IPS-18a (cell line): ENCODE results near the gene NOS2.
"Not testable (repeated sequence)": the region's sequence is repeated elsewhere in the genome, so short reads cannot be mapped to it uniquely, and the experiment has no call there.

ENCODE experiments used
- H3K27ac ChIP-seq: one replicate; pipeline ENCODE4 v1.5.1; 2013; ENCODE audit warnings: low read length
- H3K27me3 ChIP-seq: one replicate; pipeline ENCODE4 v1.6.1; 2013; ENCODE audit warnings: mild to moderate bottlenecking, low read length; ENCODE audit not compliant: control insufficient read depth, insufficient read depth
- H3K36me3 ChIP-seq: one replicate; pipeline ENCODE4 v1.6.1; 2013; ENCODE audit warnings: low read depth, low read length; ENCODE audit not compliant: control insufficient read depth
- H3K4me1 ChIP-seq: one replicate; pipeline ENCODE4 v1.6.1; 2013; ENCODE audit warnings: low read depth, low read length; ENCODE audit not compliant: control insufficient read depth
- H3K4me3 ChIP-seq: one replicate; pipeline ENCODE4 v1.5.1; 2013; ENCODE audit warnings: low read length
- H3K9ac ChIP-seq: one replicate; pipeline ENCODE4 v1.6.1; 2013; ENCODE audit warnings: mild to moderate bottlenecking, low read length, moderate library complexity
- H3K9me3 ChIP-seq: one replicate; pipeline ENCODE4 v1.6.1; 2013; ENCODE audit warnings: low read depth, low read length; ENCODE audit not compliant: control insufficient read depth

NOS2 gene

GRCh38 chr17:27836651-27837050, 36.3 kb upstream of the NOS2 start:
- no peaks in the 10 kb centered on the region for H3K9me3 ChIP-seq
- no peak overlapping the region for H3K27ac ChIP-seq
- H3K4me1 ChIP-seq, result peaks cover 4% of the 10 kb centered on the region
- no peaks in the 10 kb centered on the region for H3K36me3 ChIP-seq
- no peaks in the 10 kb centered on the region for H3K27me3 ChIP-seq
- H3K9ac ChIP-seq, result no peak overlapping the region
- H3K4me3 ChIP-seq, result no peak overlapping the region

DNA sequence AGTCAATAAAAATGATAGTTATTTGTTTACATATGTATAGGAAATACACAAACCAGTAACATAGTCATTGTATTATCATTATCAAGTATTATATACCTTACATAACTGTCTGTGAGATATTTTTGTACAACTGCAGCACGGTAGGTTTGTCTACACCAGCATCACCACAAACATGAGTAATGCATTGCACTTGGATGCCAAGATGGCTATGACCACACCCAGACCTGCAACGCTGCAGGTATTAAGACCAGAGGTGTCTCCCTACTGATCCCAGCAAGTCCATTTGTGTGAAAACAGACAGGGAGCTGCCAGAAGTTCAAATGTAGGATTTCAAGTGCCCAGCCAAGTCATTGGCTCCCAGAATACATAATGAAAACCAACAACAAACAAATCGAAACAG, 34.2 kb upstream of the NOS2 start:
- peaks cover 2% of the 10 kb centered on the region for H3K4me1 ChIP-seq
- no peaks in the 10 kb centered on the region for H3K36me3 ChIP-seq
- no peaks in the 10 kb centered on the region for H3K27me3 ChIP-seq
- no peak overlapping the region for H3K27ac ChIP-seq
- no peak overlapping the region for H3K9ac ChIP-seq
- H3K9me3 ChIP-seq, result no peaks in the 10 kb centered on the region
- H3K4me3 ChIP-seq, result no peak overlapping the region

DNA sequence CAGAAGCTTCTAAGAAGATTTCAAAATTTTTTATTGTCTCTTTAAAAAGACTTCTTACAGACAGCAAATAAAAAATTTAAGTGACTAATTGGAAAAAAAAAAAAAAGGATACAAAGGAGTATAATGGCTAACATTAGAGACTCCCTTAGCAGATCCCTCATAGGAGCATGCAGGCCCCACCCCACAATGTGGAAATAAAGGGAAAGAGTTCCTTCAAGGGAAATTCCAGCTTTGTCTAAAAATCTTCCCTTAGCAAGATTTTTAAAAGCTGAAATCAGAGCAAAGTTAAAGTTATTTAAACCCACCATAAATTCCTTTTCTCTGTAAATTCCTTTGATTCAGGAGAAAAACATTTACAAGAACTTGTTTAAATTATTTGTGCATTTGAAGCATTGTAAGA, 32.5 kb upstream of the NOS2 start:
- Histone ChIP-seq H3K27me3 (no peaks in the 10 kb centered on the region), H3K36me3 (no peaks in the 10 kb centered on the region), H3K9me3 (no peaks in the 10 kb centered on the region), H3K9ac (no peak overlapping the region), H3K4me1 (no peaks in the 10 kb centered on the region), H3K27ac (no peak overlapping the region), H3K4me3 (no peak overlapping the region)

DNA sequence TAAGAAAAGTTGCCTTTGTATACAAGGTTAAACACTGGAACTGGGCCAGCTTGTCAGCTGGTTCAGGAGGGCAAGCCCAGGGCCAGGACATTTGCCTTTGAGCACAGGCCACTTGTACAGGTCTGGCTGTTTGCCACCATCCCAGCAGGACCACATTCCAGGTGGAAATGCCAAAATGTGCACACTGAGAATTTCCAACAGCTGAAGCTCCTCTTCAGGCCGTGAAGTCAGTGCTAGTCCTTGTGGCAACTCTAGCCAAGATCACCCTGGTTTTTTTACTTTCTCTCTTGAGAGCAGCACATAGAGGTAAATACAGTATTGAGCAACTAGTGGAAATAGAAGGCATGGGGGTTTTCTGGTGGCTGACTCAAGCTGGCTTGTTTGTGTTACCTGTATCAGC, 29.6 kb upstream of the NOS2 start:
- H3K4me3 ChIP-seq, H3K4me1 ChIP-seq, H3K27ac ChIP-seq, H3K9ac ChIP-seq, H3K27me3 ChIP-seq, H3K9me3 ChIP-seq, H3K36me3 ChIP-seq: not testable (repeated sequence)

DNA sequence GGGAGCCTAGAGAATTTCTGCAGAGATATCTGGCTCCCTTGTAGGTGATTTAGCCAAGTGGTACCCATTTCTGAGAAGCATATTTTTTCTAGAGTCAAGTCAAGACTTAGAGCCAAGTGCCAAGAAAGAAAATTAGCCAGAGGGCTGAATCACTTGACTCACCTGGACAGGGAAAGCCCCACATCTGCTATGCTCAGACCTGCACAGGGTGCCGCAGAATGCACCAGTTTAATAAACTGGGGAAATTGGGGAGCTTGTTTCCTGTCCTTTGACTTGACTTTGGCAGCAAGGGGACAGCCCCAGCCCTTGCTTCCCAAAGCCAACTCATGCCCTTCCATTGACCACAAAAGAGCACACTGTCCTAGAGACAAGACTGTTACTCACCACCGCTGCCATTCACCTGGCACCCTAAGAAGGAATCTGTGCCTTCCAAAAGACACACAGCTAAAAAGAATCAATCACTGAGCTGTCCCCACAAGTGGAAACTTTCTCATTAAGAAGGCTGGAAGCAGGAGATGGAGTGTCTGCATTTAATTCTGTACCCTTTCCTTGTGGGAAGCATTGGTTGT, 28.9 kb upstream of the NOS2 start:
- H3K36me3 ChIP-seq, H3K9me3 ChIP-seq, H3K4me3 ChIP-seq, H3K27ac ChIP-seq, H3K9ac ChIP-seq, H3K4me1 ChIP-seq, H3K27me3 ChIP-seq: not testable (repeated sequence)

- H3K4me1 ChIP-seq, result no peaks in the 10 kb centered on the region
- H3K27ac ChIP-seq, result no peak overlapping the region
- H3K9ac ChIP-seq, result no peak overlapping the region
- no peaks in the 10 kb centered on the region for H3K9me3 ChIP-seq
- no peak overlapping the region for H3K4me3 ChIP-seq
- no peaks in the 10 kb centered on the region for H3K27me3 ChIP-seq
- no peaks in the 10 kb centered on the region for H3K36me3 ChIP-seq
These were observed 25.1 kb upstream of the NOS2 start for GRCh38 chr17:27825459-27825858.

GRCh38 chr17:27824745-27825144, 24.4 kb upstream of the NOS2 start:
- Histone ChIP-seq H3K9me3 (no peaks in the 10 kb centered on the region), H3K4me1 (no peaks in the 10 kb centered on the region), H3K4me3 (no peak overlapping the region), H3K9ac (no peak overlapping the region), H3K27ac (no peak overlapping the region), H3K36me3 (no peaks in the 10 kb centered on the region), H3K27me3 (no peaks in the 10 kb centered on the region)

DNA sequence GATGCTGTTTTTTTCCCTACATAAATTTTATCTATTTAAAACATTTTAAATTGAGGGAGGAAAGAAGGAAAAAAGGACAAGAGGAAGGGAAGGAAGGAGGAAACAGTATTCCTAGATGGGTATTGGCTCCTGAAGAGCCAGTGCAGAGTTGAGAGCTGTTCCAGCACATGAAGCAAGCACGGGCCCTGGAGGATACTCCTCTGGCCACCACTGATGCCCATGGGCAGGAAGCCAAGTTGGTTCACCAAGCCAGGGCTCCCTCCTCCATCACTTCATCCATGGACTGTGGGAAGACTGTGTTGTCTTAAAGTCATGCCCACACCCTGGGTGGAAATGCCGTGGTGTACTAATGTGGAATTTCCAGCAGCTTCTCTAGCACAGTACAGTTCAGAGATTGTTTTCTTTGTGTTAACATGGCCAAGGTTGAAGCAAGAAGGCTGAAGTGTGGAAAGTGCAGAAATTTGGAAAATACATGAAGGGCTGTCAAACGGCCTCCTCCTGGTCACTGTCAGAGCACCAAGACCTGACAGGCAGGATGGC, 23.9 kb upstream of the NOS2 start:
- Histone ChIP-seq H3K4me3 (no peak overlapping the region), H3K9me3 (no peaks in the 10 kb centered on the region), H3K27ac (no peak overlapping the region), H3K36me3 (no peaks in the 10 kb centered on the region), H3K9ac (no peak overlapping the region), H3K27me3 (no peaks in the 10 kb centered on the region), H3K4me1 (no peaks in the 10 kb centered on the region)

- not testable (repeated sequence) for H3K27me3 ChIP-seq, H3K4me3 ChIP-seq, H3K4me1 ChIP-seq, H3K27ac ChIP-seq, H3K36me3 ChIP-seq, H3K9me3 ChIP-seq, H3K9ac ChIP-seq
These were observed 21.8 kb upstream of the NOS2 start for GRCh38 chr17:27822108-27822507.

DNA sequence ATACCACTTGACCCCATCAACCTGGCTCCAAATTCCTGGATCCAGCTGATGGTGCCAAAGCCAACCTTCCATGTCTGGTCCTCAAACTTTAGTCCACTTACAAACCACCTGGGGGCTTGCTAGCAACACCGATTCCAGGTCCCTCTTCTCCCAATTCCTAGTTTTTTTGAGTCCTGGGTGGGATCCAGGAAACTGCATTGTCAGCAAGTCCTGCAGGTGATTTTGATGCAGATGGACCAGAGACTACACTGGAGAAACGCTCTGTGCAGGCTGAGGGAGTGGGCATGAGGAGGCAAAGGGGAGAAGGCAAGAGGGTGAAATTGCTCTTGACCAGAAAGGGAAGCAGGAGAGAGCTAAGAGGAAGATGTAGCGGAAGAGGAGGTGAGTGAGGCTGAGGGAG, 21.0 kb upstream of the NOS2 start:
- H3K4me3 ChIP-seq, result no peak overlapping the region
- no peak overlapping the region for H3K27ac ChIP-seq
- H3K27me3 ChIP-seq, result no peaks in the 10 kb centered on the region
- H3K36me3 ChIP-seq, result no peaks in the 10 kb centered on the region
- H3K9ac ChIP-seq, result no peak overlapping the region
- no peaks in the 10 kb centered on the region for H3K4me1 ChIP-seq
- no peaks in the 10 kb centered on the region for H3K9me3 ChIP-seq

GRCh38 chr17:27819145-27819544, 18.8 kb upstream of the NOS2 start:
- H3K4me3 ChIP-seq, result no peak overlapping the region
- H3K9me3 ChIP-seq, result no peaks in the 10 kb centered on the region
- H3K36me3 ChIP-seq, result no peaks in the 10 kb centered on the region
- H3K27ac ChIP-seq, result no peak overlapping the region
- no peak overlapping the region for H3K9ac ChIP-seq
- H3K4me1 ChIP-seq, result no peaks in the 10 kb centered on the region
- no peaks in the 10 kb centered on the region for H3K27me3 ChIP-seq

DNA sequence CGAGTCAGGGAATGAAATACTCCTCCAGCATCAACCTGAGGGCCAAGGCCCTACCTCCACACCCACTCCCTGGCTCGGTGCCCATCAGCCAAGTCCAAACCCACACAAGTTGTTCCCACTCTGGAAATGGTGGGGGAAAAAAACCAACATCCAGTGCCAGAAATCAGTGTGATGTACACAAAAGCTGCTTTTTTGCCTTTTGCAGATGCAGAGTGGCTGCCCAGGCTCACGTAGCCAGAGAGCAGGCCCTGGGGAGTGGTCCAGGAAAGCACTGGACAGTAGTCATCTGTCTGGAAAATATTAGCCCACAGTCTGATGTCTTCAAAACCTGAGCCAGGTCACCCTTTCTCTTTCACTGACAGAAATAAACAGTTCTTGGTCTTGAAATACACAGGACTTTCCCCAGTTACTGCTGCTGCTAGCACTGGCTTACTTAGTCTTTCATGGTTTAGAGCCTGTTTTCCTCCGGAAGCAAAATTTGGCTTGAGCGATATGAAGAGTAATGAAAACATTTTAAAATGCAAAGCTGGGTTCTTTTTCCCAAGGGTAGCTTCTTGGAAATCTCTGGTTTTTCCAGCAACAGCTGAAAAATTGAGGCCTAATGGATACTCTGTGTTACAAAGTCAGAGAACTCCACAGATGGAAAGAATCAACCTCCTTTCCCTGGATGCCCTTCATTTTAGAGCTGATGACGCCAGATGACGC, 18.2 kb upstream of the NOS2 start:
- Histone ChIP-seq H3K27me3 (no peaks in the 10 kb centered on the region), H3K27ac (no peak overlapping the region), H3K9me3 (no peaks in the 10 kb centered on the region), H3K4me3 (no peak overlapping the region), H3K9ac (no peak overlapping the region), H3K4me1 (no peaks in the 10 kb centered on the region), H3K36me3 (no peaks in the 10 kb centered on the region)
